Suprapubic skin (tissue), 4 donors: ENCODE results near the gene ZDHHC24.

Experiments
- CTCF ChIP-seq, 2 donors: fragments of 200-600 bp in 1 of 2; fragments of 450-650 bp in 1 of 2; sonication (generic) in 1 of 2; IDR thresholded peaks; one replicate each; pipeline ENCODE4 v1.5.1; 2016 to 2019; ENCODE audit warnings: antibody characterized with exemption in 2 of 2, mild to moderate bottlenecking in 1 of 2, moderate library complexity in 1 of 2
- POLR2A ChIP-seq, 2 donors: fragments of 450-650 bp; IDR thresholded peaks; one replicate each; pipeline ENCODE4 v1.6.1; 2017; ENCODE audit warnings: antibody characterized with exemption in 2 of 2, mild to moderate bottlenecking in 2 of 2, moderate library complexity in 2 of 2
- POLR2AphosphoS5 ChIP-seq, 3 donors: sonication (generic); formaldehyde crosslinking; IDR thresholded peaks; one replicate each; pipeline ENCODE4 v1.6.1; 2017; ENCODE audit warnings: antibody characterized with exemption in 3 of 3

- no peak for TF ChIP-seq POLR2A (IDR thresholded peaks at IDR 0.05)
- no peak for TF ChIP-seq CTCF (IDR thresholded peaks at IDR 0.05)
- no peak for TF ChIP-seq POLR2AphosphoS5 (IDR thresholded peaks at IDR 0.05)
These were observed 68.3 kb downstream of the ZDHHC24 start for GRCh38 chr11:66477263-66478201.
